Left ventricle myocardium superior (tissue), 1 donor: ENCODE measurements around the gene MN1. TPM values are rescaled to one million over a fixed set of nuclear protein-coding genes. Genes with fewer than 3 reads are reported as not detected.
"Not testable (repeated sequence)": the region's sequence is repeated elsewhere in the genome, so short reads cannot be mapped to it uniquely, and the experiment has no call there.

Source experiments
- ATAC-seq: fragments of 200-7000 bp; cut with Tn5 transposase; one replicate; pipeline ENCODE4 v1.9.1; 2020; ENCODE audit warnings: mild to moderate bottlenecking, moderate library complexity
- DNase-seq: peaks from one replicate; pipeline ENCODE4 v3.0.0-alpha.2; 2020
- intact Hi-C: fragments of 100-400 bp; cut with micrococcal nuclease; formaldehyde crosslinking; loops from one replicate; pipeline ENCODE4 v1.11.0; 2022
- total RNA-seq: library from RNA; stranded (reverse); fragmentation: NEBNext Ultra II Directional; extraction: Animal tissue kit (Norgen Biotek cat#: 25700); gene quantifications from one replicate; pipeline ENCODE4 v1.2.1, GENCODE V29; 2021
- donor health status: DM: no; HTN: yes; CAD: no; lungs with severe emphysema.

The MN1 gene
- total RNA-seq, 1 donor from 2014 or later, result 5.3 TPM

GRCh38 chr22:27751277-27752070 is 50.1 kb downstream of the MN1 start:
- no peak for DNase-seq
- ATAC-seq, result no peak
- intact Hi-C loops, result no loop called here

- intact Hi-C loops, result no loop called here
- DNase-seq, result no peak
- ATAC-seq, result no peak
Observed at GRCh38 chr22:27750584-27751265, 50.8 kb downstream of the MN1 start.

- intact Hi-C loops, result no loop called here
- ATAC-seq, result peak; percentile 13
- DNase-seq, result no peak
Observed at GRCh38 chr22:27749597-27750225, 51.8 kb downstream of the MN1 start.

- intact Hi-C loops, result no loop called here
- ATAC-seq (peak; percentile 65), DNase-seq (no peak)
Observed at GRCh38 chr22:27748751-27749191, 52.8 kb downstream of the MN1 start.

- intact Hi-C loops, result no loop called here
- DNase-seq (no peak), ATAC-seq (peak; percentile 40)
Observed at GRCh38 chr22:27748349-27748748, 53.2 kb downstream of the MN1 start.

GRCh38 chr22:27747396-27748221 is 53.9 kb downstream of the MN1 start:
- DNase-seq, result no peak
- intact Hi-C loops, result no loop called here
- peak; percentile 18 for ATAC-seq

- ATAC-seq, result no peak
- intact Hi-C loops, result no loop called here
- no peak for DNase-seq
Observed at GRCh38 chr22:27746918-27747317, 54.6 kb downstream of the MN1 start.

GRCh38 chr22:27745809-27746208 is 55.7 kb downstream of the MN1 start:
- no peak for DNase-seq
- intact Hi-C loops, result no loop called here
- ATAC-seq, result no peak

GRCh38 chr22:27745154-27745553 is 56.4 kb downstream of the MN1 start:
- ATAC-seq (no peak), DNase-seq (no peak)
- intact Hi-C loops, result no loop called here

- DNase-seq, intact Hi-C loops, ATAC-seq: not testable (repeated sequence)
Observed at GRCh38 chr22:27744078-27744477, 57.5 kb downstream of the MN1 start.

- DNase-seq (no peak), ATAC-seq (no peak)
- intact Hi-C loops, result no loop called here
Observed at GRCh38 chr22:27740202-27740748, 61.3 kb downstream of the MN1 start.

GRCh38 chr22:27737521-27737920 is 64.0 kb downstream of the MN1 start:
- intact Hi-C loops, result no loop called here
- DNase-seq, result no peak
- no peak for ATAC-seq

GRCh38 chr22:27734066-27734465 is 67.5 kb downstream of the MN1 start:
- intact Hi-C loops, result no loop called here

GRCh38 chr22:27732841-27733240 is 68.7 kb downstream of the MN1 start:
- intact Hi-C loops, result no loop called here
- no peak for DNase-seq
- no peak for ATAC-seq

More at GRCh38 chr22:27734066-27734465, 67.5 kb downstream of the MN1 start:
- DNase-seq (no peak), ATAC-seq (no peak)

GRCh38 chr22:27732391-27732790 is 69.2 kb downstream of the MN1 start:
- intact Hi-C loops, result no loop called here
- ATAC-seq, result no peak
- no peak for DNase-seq

GRCh38 chr22:27731621-27732020 is 69.9 kb downstream of the MN1 start:
- no peak for DNase-seq
- intact Hi-C loops, result no loop called here
- no peak for ATAC-seq

GRCh38 chr22:27730641-27731433 is 70.7 kb downstream of the MN1 start:
- DNase-seq (no peak), ATAC-seq (no peak)
- intact Hi-C loops, result no loop called here

- DNase-seq (no peak), ATAC-seq (no peak)
- intact Hi-C loops, result no loop called here
Observed at GRCh38 chr22:27729246-27729645, 72.3 kb downstream of the MN1 start.
